Activated naive CD8-positive, alpha-beta T cell treated with anti-CD3 and anti-CD28 coated beads, Interleukin-2, amount 10 ng/mL, durations not matched to agents 7 days and 5 days (primary cell): ENCODE results near the gene DNAH14. TPM values are rescaled to one million over a fixed set of nuclear protein-coding genes. Genes with fewer than 3 reads are reported as not detected.
"Not testable (repeated sequence)": the region's sequence is repeated elsewhere in the genome, so short reads cannot be mapped to it uniquely, and the experiment has no call there.

Source experiments
- ATAC-seq: fragments of 150-1000 bp; cut with Tn5 transposase; one replicate; pipeline ENCODE4 v1.10.0; 2021; ENCODE audit warnings: low read depth, moderate library complexity
- POLR2A ChIA-PET: fragments of 350-600 bp; sonication (Branson Sonifier 250); formaldehyde crosslinking; loops from one replicate; lab custom pipeline; 2021; ENCODE audit warnings: antibody characterized with exemption; lab: Charles Lee
- DNase-seq: peaks from one replicate; pipeline ENCODE4 v3.0.0; 2021
- H3K27ac Mint-ChIP-seq: one replicate; pipeline ENCODE4 v1.8.0; 2022; ENCODE audit warnings: mild to moderate bottlenecking, mixed read lengths
- H3K27me3 Mint-ChIP-seq: one replicate; pipeline ENCODE4 v1.8.0; 2022; ENCODE audit warnings: mild to moderate bottlenecking, moderate library complexity, mixed read lengths
- H3K36me3 Mint-ChIP-seq: one replicate; pipeline ENCODE4 v1.8.0; 2021; ENCODE audit warnings: mild to moderate bottlenecking, mixed read lengths
- H3K4me1 Mint-ChIP-seq: one replicate; pipeline ENCODE4 v1.8.0; 2021; ENCODE audit warnings: mixed read lengths
- H3K4me3 Mint-ChIP-seq: one replicate; pipeline ENCODE4 v1.8.0; 2022; ENCODE audit warnings: mild to moderate bottlenecking, moderate library complexity, mixed read lengths
- H3K9me3 Mint-ChIP-seq: one replicate; pipeline ENCODE4 v1.8.0; 2021; ENCODE audit warnings: mixed read lengths
- total RNA-seq, 2 experiments: library from RNA; stranded (reverse); gene quantifications; one replicate each; pipeline ENCODE4 v1.2.3, GENCODE V29; 2021

The DNAH14 gene
- total RNA-seq, 2 experiments from 2014 or later = not detected

GRCh38 chr1:224931605-224932004, 2.1 kb downstream of the DNAH14 start:
- Mint-ChIP-seq H3K36me3 (no peaks in the 10 kb centered on the region), H3K9me3 (peaks cover 28% of the 10 kb centered on the region), H3K4me1 (no peaks in the 10 kb centered on the region), H3K27ac (no peak overlapping the region), H3K4me3 (no peak overlapping the region), H3K27me3 (peaks cover 36% of the 10 kb centered on the region)
- DNase-seq (no peak), ATAC-seq (no peak)
- POLR2A ChIA-PET = no interaction called here

DNA sequence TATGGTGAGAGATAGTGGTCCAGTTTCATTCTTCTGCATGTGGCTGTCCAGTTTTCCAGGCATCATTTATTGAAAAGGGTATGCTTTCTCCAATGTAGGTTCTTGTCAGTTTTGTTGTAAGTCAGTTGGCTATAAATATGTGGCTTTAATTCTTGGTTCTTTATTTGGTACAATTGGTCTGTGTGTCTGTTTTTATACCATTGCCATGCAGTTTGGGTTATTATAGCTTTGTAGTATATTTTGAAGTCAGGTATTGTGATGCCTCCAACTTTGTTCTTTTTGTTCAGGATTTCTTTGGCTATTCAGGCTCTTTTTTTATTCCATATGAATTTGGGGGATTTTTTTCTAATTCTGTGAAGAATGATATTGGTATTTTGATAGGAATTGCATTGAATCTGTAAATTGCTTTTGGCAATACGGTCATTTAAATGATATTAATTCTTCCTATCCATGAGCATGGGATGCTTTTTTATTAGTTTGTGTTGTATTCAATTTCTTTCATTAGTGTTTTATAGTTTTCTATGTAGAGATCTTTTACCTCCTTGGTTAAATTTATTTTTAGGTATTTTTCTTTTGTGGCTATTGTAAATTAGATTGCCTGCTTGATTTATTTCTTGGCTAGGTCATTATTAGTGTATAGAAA, 3.3 kb downstream of the DNAH14 start:
- Mint-ChIP-seq H3K9me3 (peaks cover 26% of the 10 kb centered on the region), H3K4me1 (no peaks in the 10 kb centered on the region), H3K27ac (no peak overlapping the region)

GRCh38 chr1:224933584-224933983, 4.1 kb downstream of the DNAH14 start:
- ATAC-seq = no peak
- Mint-ChIP-seq H3K4me3 (no peak overlapping the region), H3K4me1 (no peaks in the 10 kb centered on the region), H3K27ac (no peak overlapping the region), H3K36me3 (no peaks in the 10 kb centered on the region), H3K9me3 (peaks cover 25% of the 10 kb centered on the region), H3K27me3 (peaks cover 35% of the 10 kb centered on the region)
- DNase-seq = no peak
- POLR2A ChIA-PET = no interaction called here

More for the DNA sequence above, 3.3 kb downstream of the DNAH14 start:
- ATAC-seq (no peak), DNase-seq (no peak)
- no peak overlapping the region for H3K4me3 Mint-ChIP-seq
- POLR2A ChIA-PET = no interaction called here
- H3K36me3 Mint-ChIP-seq = no peaks in the 10 kb centered on the region
- H3K27me3 Mint-ChIP-seq = peaks cover 36% of the 10 kb centered on the region

- POLR2A ChIA-PET = no interaction called here
- no peak for ATAC-seq
- Mint-ChIP-seq H3K4me1 (no peaks in the 10 kb centered on the region), H3K9me3 (peaks cover 12% of the 10 kb centered on the region), H3K4me3 (no peak overlapping the region), H3K27ac (no peak overlapping the region), H3K27me3 (peaks cover 5% of the 10 kb centered on the region), H3K36me3 (no peaks in the 10 kb centered on the region)
- DNase-seq = no peak
Measured at GRCh38 chr1:224938652-224939051, 9.2 kb downstream of the DNAH14 start.

DNA sequence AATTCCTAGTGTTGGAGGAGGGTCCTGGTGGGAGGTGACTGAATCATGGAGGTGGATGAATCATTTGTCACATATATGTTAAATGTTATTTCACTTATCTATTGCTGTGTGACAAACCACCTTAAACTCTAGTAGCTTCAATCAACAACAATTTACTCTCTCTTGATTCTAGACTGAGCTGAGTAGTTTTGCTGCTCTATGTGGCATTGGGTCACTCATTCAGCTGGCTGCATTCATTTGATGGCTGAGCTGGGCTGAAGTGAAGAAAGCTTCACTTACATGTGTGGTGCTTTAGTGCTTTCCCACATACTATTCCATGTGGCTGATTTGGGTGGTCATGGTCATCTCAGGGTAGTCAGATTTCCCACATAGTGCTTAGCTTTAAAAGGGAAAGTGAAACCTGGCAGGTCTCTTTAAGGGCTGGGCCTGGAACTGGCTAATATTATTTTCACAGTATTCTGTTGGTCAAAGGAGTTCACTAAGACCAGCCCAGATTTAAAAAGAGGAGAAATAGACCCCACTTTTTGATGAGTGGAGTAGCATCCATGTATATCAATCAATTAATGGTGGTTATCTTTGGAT, 10.5 kb downstream of the DNAH14 start:
- Mint-ChIP-seq H3K27ac (no peak overlapping the region), H3K9me3 (peaks cover 4% of the 10 kb centered on the region), H3K4me1 (no peaks in the 10 kb centered on the region), H3K36me3 (no peaks in the 10 kb centered on the region), H3K27me3 (peaks cover 5% of the 10 kb centered on the region), H3K4me3 (no peak overlapping the region)
- DNase-seq (no peak), ATAC-seq (no peak)
- POLR2A ChIA-PET = no interaction called here

DNA sequence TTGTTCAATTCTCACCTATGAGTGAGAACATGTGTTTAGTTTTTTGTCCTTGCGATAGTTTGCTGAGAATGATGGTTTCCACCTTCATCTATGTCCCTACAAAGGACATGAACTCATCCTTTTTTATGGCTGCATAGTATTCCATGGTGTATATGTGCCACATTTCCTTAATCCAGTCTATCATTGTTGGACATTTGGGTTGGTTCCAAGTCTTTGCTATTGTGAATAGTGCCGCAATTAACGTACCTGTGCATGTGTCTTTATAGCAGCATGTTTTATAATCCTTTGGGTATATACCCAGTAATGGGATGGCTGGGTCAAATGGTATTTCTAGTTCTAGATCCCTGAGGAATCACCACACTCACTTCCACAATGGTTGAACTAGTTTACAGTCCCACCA, 11.3 kb downstream of the DNAH14 start:
- H3K9me3 Mint-ChIP-seq, H3K4me3 Mint-ChIP-seq, POLR2A ChIA-PET, H3K27ac Mint-ChIP-seq, ATAC-seq, H3K36me3 Mint-ChIP-seq, DNase-seq, H3K4me1 Mint-ChIP-seq, H3K27me3 Mint-ChIP-seq: not testable (repeated sequence)

DNA sequence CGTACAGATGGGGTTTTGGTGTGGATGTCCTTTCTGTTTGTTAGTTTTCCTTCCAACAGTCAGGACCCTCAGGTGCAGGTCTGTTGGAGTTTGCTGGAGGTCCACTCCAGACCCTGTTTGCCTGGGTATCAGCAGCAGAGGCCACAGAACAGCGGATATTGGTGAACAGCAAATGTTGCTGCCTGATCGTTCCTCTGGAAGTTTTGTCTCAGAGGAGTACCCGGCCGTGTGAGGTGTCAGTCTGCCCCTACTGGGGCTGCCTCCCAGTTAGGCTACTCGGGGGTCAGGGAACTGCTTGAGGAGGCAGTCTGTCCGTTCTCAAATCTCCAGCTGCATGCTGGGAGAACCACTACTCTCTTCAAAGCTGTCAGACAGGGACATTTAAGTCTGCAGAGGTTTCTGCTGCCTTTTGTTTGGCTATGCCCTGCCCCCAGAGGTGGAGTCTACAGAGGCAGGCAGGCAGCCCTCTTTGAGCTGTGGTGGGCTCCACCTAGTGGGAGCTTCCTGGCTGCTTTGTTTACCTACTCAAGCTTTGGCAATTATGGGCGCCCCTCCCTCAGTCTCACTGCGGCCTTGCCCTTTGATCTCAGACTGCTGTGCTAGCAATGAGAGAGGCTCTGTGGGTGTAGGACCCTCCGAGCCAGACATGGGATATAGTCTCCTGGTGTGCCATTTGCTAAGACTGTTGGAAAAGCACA, 16.3 kb downstream of the DNAH14 start:
- H3K4me1 Mint-ChIP-seq, POLR2A ChIA-PET, H3K27me3 Mint-ChIP-seq, H3K27ac Mint-ChIP-seq, H3K4me3 Mint-ChIP-seq, H3K36me3 Mint-ChIP-seq, DNase-seq, H3K9me3 Mint-ChIP-seq, ATAC-seq: not testable (repeated sequence)

- not testable (repeated sequence) for ATAC-seq, H3K4me3 Mint-ChIP-seq, H3K36me3 Mint-ChIP-seq
Measured at GRCh38 chr1:224946349-224946691, 16.8 kb downstream of the DNAH14 start.

GRCh38 chr1:224957696-224958095, 28.2 kb downstream of the DNAH14 start:
- ATAC-seq (no peak), DNase-seq (no peak)
- POLR2A ChIA-PET = no interaction called here
- Mint-ChIP-seq H3K4me3 (no peak overlapping the region), H3K4me1 (no peaks in the 10 kb centered on the region), H3K36me3 (no peaks in the 10 kb centered on the region), H3K27ac (no peak overlapping the region), H3K9me3 (no peaks in the 10 kb centered on the region), H3K27me3 (no peaks in the 10 kb centered on the region)

More at GRCh38 chr1:224946349-224946691, 16.8 kb downstream of the DNAH14 start:
- H3K27me3 Mint-ChIP-seq, H3K27ac Mint-ChIP-seq, H3K9me3 Mint-ChIP-seq, POLR2A ChIA-PET, H3K4me1 Mint-ChIP-seq, DNase-seq: not testable (repeated sequence)

- Mint-ChIP-seq H3K4me3 (no peak overlapping the region), H3K36me3 (no peaks in the 10 kb centered on the region), H3K27me3 (no peaks in the 10 kb centered on the region), H3K27ac (no peak overlapping the region), H3K9me3 (no peaks in the 10 kb centered on the region), H3K4me1 (no peaks in the 10 kb centered on the region)
- ATAC-seq (no peak), DNase-seq (no peak)
- POLR2A ChIA-PET = no interaction called here
Measured at GRCh38 chr1:224958490-224958889, 29.0 kb downstream of the DNAH14 start.

DNA sequence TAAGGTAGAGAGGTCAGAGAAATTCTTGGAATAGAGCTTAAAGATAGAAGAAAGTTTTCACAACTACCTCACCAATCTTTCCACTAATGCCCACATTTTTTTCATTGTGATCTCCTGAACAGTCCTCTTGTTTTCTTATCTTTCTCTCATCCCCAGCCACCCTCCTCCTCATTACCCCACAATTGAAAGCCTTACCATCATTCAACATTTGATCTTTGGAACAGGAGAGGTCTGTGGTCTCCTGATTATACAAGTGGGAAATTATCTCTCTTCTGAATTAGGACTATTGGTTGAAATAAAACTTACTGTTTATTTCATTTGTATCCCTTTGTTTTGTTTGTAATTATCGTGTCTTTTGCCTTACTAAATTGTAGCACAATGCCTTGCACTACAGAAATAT, 29.6 kb downstream of the DNAH14 start:
- H3K4me1 Mint-ChIP-seq = no peaks in the 10 kb centered on the region
- DNase-seq (no peak), ATAC-seq (no peak)
- H3K36me3 Mint-ChIP-seq = no peaks in the 10 kb centered on the region
- POLR2A ChIA-PET = no interaction called here
- no peak overlapping the region for H3K4me3 Mint-ChIP-seq
- no peaks in the 10 kb centered on the region for H3K9me3 Mint-ChIP-seq
- no peaks in the 10 kb centered on the region for H3K27me3 Mint-ChIP-seq
- H3K27ac Mint-ChIP-seq = no peak overlapping the region

DNA sequence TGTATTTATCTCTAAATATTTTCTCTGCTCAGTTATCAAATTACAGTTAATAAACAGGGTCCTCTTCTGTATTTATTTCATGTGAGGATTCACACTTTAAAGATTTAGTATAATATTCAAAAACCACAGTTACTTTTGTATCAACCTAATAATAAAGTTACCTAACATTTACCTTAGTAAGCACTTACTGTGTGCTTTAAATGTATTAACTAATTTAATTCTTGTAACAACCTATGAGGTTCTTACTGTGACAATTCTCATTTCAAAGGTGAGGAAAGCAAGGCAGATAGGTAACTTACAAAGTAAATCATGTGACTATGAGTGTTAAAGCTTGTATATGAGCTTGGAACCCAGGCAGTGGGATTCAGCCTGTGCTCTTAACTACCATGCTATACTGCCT, 30.2 kb downstream of the DNAH14 start:
- Mint-ChIP-seq H3K9me3 (no peaks in the 10 kb centered on the region), H3K4me3 (no peak overlapping the region), H3K36me3 (no peaks in the 10 kb centered on the region), H3K4me1 (no peaks in the 10 kb centered on the region), H3K27ac (no peak overlapping the region), H3K27me3 (no peaks in the 10 kb centered on the region)
- DNase-seq (no peak), ATAC-seq (no peak)
- POLR2A ChIA-PET = no interaction called here

DNA sequence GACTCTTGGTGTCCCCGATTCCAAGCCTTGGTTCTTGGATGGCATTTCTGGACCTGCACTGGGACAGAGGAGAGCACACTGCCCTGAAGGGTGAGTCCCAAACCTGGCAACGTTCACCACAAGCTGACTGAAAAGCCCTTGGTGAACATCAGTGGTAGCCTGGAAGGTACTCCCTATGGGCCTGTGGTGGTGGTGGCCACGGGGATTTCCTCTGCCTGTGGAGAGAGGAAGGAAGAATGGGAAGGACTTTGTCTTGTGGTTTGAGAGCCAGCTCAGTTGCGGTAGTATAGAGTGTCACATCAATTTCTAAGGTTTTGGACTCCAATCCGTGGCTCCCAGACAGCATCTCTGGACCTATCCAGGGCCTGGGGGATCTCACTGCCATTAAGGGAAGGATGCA, 50.7 kb downstream of the DNAH14 start:
- Mint-ChIP-seq H3K27ac (no peak overlapping the region), H3K9me3 (no peaks in the 10 kb centered on the region), H3K36me3 (no peaks in the 10 kb centered on the region), H3K27me3 (peaks cover 2% of the 10 kb centered on the region), H3K4me1 (peaks cover 7% of the 10 kb centered on the region), H3K4me3 (no peak overlapping the region)
- POLR2A ChIA-PET = no interaction called here
- ATAC-seq (no peak), DNase-seq (no peak)

DNA sequence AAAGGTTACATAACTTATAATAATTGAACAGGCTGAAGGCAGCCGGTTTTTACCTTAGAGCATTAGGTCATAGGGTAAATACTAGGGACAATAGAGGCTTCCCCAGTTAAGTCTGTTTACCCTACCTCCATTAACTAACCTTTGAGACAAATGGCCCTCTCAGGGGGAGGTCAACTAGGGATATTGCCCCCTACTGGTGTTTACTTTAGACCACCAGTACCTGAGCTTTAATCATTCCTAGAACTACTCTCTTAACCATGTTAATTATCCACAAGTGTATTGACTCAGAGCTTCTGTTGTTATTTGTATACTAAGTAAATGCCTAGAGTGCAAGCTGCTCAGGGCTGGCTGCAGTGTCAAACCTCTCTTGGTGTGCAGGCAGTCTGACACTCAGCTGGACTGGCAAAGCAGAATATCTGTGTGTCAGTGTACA, 52.5 kb downstream of the DNAH14 start:
- H3K9me3 Mint-ChIP-seq, H3K4me3 Mint-ChIP-seq, ATAC-seq, DNase-seq, H3K27ac Mint-ChIP-seq, H3K4me1 Mint-ChIP-seq, H3K27me3 Mint-ChIP-seq, H3K36me3 Mint-ChIP-seq, POLR2A ChIA-PET: not testable (repeated sequence)
